PFSK-1 (cell line): ENCODE data around the gene CCNDBP1.

ENCODE experiments used
- FOXP2 ChIP-seq: optimal IDR thresholded peaks from 2 replicates; pipeline ENCODE3; 2011; ENCODE audit warnings: borderline replicate concordance, control low read depth, inconsistent platforms; ENCODE audit not compliant: insufficient read depth; ENCODE audit errors: extremely low read length, extremely low read depth
- POLR2AphosphoS5 ChIP-seq: IDR thresholded peaks from 2 replicates; pipeline ENCODE4 v1.6.1; 2012; ENCODE audit warnings: low read depth, mild to moderate bottlenecking, control low read depth, low read length, moderate library complexity
- SIN3A ChIP-seq: IDR thresholded peaks from 2 replicates; pipeline ENCODE4 v1.6.1; 2012; ENCODE audit warnings: mild to moderate bottlenecking, low read length, moderate library complexity, borderline replicate concordance; ENCODE audit not compliant: insufficient read depth
- TAF1 ChIP-seq: IDR thresholded peaks from 2 replicates; pipeline ENCODE4 v1.6.1; 2012; ENCODE audit warnings: low read length, control low read depth, borderline replicate concordance; ENCODE audit not compliant: insufficient read depth
- TF ChIP-seq, protein P1 (sequence below), 2 experiments: IDR thresholded peaks; 2 replicates each; pipeline versions ENCODE4 v1.6.1 to v1.8.0; 2011 to 2012; ENCODE audit warnings: low read depth in 2 of 2, low read length in 2 of 2, control low read depth in 1 of 2, inconsistent platforms in 1 of 2, mild to moderate bottlenecking in 1 of 2, moderate library complexity in 1 of 2; ENCODE audit not compliant: insufficient read depth in 1 of 2

CCNDBP1 gene

DNA sequence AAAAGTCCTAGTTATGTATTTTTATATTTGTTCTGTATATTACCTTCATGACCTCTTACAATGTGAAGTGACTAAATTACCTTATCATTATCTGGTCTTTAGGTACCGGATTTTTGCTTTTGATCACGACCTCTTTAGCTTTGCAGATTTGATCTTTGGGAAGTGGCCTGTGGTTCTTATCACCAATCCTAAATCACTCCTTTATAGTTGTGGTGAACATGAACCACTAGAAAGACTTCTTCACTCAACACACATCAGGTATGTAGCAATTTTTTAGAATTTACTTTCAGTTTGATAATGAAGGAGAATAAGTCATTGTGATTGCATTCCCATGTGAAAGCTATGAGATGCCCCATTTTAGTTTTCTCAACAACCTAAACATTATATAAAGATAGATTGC, 33.5 kb upstream of the CCNDBP1 start:
- TF ChIP-seq FOXP2 (no peak), TAF1 (no peak), SIN3A (no peak), POLR2AphosphoS5 (no peak)
- TF ChIP-seq, protein P1, sequence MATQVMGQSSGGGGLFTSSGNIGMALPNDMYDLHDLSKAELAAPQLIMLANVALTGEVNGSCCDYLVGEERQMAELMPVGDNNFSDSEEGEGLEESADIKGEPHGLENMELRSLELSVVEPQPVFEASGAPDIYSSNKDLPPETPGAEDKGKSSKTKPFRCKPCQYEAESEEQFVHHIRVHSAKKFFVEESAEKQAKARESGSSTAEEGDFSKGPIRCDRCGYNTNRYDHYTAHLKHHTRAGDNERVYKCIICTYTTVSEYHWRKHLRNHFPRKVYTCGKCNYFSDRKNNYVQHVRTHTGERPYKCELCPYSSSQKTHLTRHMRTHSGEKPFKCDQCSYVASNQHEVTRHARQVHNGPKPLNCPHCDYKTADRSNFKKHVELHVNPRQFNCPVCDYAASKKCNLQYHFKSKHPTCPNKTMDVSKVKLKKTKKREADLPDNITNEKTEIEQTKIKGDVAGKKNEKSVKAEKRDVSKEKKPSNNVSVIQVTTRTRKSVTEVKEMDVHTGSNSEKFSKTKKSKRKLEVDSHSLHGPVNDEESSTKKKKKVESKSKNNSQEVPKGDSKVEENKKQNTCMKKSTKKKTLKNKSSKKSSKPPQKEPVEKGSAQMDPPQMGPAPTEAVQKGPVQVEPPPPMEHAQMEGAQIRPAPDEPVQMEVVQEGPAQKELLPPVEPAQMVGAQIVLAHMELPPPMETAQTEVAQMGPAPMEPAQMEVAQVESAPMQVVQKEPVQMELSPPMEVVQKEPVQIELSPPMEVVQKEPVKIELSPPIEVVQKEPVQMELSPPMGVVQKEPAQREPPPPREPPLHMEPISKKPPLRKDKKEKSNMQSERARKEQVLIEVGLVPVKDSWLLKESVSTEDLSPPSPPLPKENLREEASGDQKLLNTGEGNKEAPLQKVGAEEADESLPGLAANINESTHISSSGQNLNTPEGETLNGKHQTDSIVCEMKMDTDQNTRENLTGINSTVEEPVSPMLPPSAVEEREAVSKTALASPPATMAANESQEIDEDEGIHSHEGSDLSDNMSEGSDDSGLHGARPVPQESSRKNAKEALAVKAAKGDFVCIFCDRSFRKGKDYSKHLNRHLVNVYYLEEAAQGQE (IDR thresholded peaks at IDR 0.05; ENCODE audit: insufficient read depth in 1 of 2, low read depth in 2 of 2, low read length in 2 of 2), result no peak

DNA sequence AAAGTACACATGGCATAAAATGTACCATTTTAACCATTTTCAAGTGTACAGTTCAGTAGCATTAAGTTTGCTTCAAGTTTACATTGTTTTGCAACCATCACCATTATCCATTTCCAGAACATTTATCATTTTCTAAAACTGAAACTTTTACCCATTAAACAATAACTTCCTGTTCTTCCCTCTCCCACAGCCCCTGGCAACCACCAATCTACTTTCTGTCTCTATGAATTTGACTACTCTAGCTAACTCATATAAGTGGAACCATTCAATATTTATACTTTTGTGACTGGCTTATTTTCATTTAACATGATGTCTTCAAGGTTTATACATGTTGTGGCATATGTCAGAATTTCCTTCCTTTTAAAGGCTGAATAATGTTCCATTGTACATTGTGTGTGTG, 31.9 kb upstream of the CCNDBP1 start:
- TF ChIP-seq FOXP2 (no peak), TAF1 (no peak), SIN3A (no peak), POLR2AphosphoS5 (no peak)
- TF ChIP-seq, protein P1 (IDR thresholded peaks at IDR 0.05; ENCODE audit: insufficient read depth in 1 of 2, low read depth in 2 of 2, low read length in 2 of 2), result no peak

DNA sequence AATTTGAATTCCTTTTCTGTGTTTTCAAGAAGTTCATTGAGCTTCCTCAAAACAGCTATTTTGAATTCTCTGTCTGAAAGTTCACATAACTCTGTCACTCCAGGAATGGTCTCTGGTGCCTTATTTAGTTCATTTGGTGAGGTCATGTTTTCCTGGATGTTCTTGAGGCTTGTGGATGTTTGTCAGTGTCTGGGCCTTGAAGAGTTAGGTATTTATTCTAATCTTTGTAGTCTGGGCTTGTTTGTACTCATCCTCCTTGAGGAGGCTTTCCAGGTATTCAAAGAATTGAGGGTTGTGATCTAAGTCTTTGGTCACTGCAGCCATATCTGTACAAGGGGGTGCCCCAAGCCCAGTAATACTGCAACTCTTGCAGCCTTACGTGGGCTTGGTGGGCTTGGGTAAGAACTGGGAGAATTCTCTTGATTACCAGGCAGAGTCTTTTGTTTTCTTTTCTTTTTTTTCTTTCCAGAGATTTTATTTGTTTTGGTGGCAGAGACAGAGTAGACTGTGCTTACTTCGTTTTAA, 19.3 kb upstream of the CCNDBP1 start:
- TF ChIP-seq POLR2AphosphoS5 (no peak), FOXP2 (no peak), TAF1 (no peak), SIN3A (no peak)
- TF ChIP-seq, protein P1 (IDR thresholded peaks at IDR 0.05; ENCODE audit: insufficient read depth in 1 of 2, low read depth in 2 of 2, low read length in 2 of 2), result no peak

DNA sequence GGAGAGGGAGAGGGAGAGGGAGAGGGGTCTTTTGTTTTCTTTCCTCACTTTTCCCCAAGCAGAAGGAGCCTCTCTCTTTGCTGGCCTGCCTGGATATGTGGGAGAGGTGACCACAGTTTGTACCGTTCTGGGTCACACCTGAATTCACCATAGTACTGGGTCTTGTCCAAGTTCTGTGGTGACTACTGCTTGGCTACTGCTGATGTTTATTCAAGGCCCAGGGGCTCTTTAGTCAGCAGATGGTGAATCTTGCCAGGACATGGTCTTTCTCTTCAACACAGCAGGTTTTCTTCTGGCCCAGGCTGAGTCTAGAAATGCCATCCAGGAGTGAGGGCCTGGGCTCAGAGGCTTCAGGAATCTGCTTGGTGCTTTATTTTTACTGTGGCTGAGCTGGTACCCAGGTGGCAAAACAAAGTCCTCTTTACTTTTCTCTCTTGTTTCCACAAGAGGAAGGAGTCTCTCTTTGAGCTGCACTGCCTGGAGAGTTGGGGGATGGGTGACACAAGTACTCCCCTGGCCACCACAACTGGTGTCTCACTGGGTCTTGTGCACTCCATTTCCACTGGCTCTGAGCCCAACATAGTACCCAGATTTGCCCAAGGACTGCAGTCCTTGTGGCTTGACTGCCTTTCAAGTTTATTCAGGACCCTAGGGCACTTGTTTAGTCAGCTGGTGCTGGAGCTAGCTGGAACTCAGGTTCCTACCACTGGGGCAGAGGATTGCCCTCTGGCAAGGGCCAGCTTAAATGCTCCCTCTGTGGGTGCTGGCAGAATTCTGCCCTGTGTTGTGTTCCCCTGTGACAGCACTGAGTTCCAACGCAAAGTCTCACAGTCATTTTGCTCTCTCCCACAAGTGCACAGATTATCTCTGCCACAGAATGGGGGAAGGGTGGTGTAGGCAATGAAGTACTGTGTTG, 16.8 kb upstream of the CCNDBP1 start:
- TF ChIP-seq, protein P1 (IDR thresholded peaks at IDR 0.05; ENCODE audit: insufficient read depth in 1 of 2, low read depth in 2 of 2, low read length in 2 of 2), result no peak
- no peak for TF ChIP-seq SIN3A
- TF ChIP-seq FOXP2, result no peak
- no peak for TF ChIP-seq TAF1
- no peak for TF ChIP-seq POLR2AphosphoS5
